HL-60 (cell line): ENCODE data around the gene SLC3A2.

Experiments used
- GABPA ChIP-seq: IDR thresholded peaks from 2 replicates; pipeline ENCODE4 v1.6.1; 2012; ENCODE audit warnings: low read depth
- POLR2AphosphoS5 ChIP-seq: IDR thresholded peaks from 2 replicates; pipeline ENCODE4 v1.6.1; 2012; ENCODE audit warnings: low read depth
- TF ChIP-seq, protein P1 (sequence below): IDR thresholded peaks from one replicate; pipeline ENCODE4 v1.5.1; 2011; ENCODE audit warnings: low read length, control low read depth, inconsistent platforms; ENCODE audit not compliant: insufficient read depth
- TF ChIP-seq, protein P2 (sequence below): IDR thresholded peaks from 2 replicates; pipeline ENCODE4 v1.6.1; 2012; ENCODE audit warnings: low read depth; ENCODE audit not compliant: insufficient replicate concordance

DNA sequence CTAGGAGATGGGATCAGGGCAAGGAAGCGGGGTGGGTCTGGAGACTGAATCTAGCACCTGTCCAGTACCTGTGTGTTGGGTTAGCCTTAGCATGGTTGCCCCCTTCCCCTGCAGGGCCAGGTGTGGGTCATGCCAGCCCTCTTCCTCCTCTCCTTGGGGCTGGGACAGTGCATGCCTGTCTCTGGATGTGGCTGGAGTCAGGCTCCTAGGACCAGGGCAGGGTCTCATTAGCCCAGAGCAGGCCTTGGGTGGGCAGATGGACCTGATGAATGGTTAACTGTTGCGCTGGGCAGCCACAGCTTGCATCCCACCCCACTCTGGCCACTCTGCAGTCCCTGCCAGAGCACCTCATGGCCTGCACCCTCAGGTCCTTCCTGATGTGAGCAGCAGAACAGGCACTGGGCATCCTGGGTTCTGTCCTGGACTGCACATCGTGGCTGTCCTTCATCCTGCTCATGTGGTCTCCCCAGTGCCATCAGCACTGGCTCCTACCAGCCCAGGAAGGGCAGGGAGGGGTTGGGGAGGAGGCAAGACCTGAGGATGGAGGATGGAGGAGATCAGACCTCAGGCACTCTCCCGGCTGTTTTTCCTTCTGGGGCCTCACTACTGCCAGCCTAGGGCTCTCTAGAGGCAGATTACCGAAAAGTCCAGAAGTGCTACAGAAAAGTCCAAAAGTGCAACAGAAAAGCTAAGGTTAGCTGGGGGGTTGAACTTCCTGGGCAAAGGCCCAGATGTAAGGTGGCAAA, 53.2 kb downstream of the SLC3A2 start:
- TF ChIP-seq, protein P1, sequence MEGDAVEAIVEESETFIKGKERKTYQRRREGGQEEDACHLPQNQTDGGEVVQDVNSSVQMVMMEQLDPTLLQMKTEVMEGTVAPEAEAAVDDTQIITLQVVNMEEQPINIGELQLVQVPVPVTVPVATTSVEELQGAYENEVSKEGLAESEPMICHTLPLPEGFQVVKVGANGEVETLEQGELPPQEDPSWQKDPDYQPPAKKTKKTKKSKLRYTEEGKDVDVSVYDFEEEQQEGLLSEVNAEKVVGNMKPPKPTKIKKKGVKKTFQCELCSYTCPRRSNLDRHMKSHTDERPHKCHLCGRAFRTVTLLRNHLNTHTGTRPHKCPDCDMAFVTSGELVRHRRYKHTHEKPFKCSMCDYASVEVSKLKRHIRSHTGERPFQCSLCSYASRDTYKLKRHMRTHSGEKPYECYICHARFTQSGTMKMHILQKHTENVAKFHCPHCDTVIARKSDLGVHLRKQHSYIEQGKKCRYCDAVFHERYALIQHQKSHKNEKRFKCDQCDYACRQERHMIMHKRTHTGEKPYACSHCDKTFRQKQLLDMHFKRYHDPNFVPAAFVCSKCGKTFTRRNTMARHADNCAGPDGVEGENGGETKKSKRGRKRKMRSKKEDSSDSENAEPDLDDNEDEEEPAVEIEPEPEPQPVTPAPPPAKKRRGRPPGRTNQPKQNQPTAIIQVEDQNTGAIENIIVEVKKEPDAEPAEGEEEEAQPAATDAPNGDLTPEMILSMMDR = no peak
- TF ChIP-seq GABPA (no peak), POLR2AphosphoS5 (no peak)
- TF ChIP-seq, protein P2, sequence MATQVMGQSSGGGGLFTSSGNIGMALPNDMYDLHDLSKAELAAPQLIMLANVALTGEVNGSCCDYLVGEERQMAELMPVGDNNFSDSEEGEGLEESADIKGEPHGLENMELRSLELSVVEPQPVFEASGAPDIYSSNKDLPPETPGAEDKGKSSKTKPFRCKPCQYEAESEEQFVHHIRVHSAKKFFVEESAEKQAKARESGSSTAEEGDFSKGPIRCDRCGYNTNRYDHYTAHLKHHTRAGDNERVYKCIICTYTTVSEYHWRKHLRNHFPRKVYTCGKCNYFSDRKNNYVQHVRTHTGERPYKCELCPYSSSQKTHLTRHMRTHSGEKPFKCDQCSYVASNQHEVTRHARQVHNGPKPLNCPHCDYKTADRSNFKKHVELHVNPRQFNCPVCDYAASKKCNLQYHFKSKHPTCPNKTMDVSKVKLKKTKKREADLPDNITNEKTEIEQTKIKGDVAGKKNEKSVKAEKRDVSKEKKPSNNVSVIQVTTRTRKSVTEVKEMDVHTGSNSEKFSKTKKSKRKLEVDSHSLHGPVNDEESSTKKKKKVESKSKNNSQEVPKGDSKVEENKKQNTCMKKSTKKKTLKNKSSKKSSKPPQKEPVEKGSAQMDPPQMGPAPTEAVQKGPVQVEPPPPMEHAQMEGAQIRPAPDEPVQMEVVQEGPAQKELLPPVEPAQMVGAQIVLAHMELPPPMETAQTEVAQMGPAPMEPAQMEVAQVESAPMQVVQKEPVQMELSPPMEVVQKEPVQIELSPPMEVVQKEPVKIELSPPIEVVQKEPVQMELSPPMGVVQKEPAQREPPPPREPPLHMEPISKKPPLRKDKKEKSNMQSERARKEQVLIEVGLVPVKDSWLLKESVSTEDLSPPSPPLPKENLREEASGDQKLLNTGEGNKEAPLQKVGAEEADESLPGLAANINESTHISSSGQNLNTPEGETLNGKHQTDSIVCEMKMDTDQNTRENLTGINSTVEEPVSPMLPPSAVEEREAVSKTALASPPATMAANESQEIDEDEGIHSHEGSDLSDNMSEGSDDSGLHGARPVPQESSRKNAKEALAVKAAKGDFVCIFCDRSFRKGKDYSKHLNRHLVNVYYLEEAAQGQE = no peak
